Measurements from ENCODE around the gene ZNF280C. TPM values are rescaled to one million over a fixed set of nuclear protein-coding genes. Genes with fewer than 3 reads are reported as not detected.
"Not testable (repeated sequence)": the region's sequence is repeated elsewhere in the genome, so short reads cannot be mapped to it uniquely, and the experiment has no call there.

Gene ZNF280C
- total RNA-seq, 1 experiment from 2014 or later = 12.9 TPM

DNA sequence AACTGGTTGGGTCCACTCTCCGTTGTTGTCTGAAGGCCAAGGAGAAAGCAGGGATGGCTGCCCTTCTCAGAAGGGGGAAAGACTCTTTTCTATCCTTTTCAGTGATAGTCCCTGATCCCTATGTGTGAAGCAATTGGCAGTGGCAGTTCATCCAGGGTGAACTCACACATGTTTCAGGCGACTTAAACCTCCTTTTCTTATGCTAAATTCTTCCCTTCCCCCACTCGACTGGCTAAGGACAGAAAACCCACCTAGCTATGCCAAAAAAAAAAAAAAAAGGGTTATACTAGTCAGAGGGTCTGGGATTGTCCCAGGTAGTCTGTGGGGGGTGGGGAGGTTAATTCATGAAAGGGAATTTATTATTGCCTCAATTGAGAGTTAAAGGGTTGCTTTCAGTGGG, 12.2 kb upstream of the ZNF280C start:
- H3K4me3 ChIP-seq (ENCODE audit: low read depth in 2 of 2, low read length in 2 of 2) = no peak overlapping the region
- no peak for ATAC-seq
- no peaks in the 10 kb centered on the region for H3K4me1 ChIP-seq (ENCODE audit: control insufficient read depth, insufficient read depth, low read length)
- no peak overlapping the region for H3K27ac ChIP-seq (ENCODE audit: low read length)
- TF ChIP-seq TCF7L2 (IDR thresholded peaks at IDR 0.05; ENCODE audit: low read depth, low read length) = no peak
- no peak for TF ChIP-seq CTCF (IDR thresholded peaks at IDR 0.05)
- no peak for TF ChIP-seq SIN3A (IDR thresholded peaks at IDR 0.05; ENCODE audit: borderline replicate concordance, insufficient read depth, low read depth, low read length)
- no peak for TF ChIP-seq POLR2AphosphoS5 (IDR thresholded peaks at IDR 0.05; ENCODE audit: low read depth, low read length)
- TF ChIP-seq, protein P1, sequence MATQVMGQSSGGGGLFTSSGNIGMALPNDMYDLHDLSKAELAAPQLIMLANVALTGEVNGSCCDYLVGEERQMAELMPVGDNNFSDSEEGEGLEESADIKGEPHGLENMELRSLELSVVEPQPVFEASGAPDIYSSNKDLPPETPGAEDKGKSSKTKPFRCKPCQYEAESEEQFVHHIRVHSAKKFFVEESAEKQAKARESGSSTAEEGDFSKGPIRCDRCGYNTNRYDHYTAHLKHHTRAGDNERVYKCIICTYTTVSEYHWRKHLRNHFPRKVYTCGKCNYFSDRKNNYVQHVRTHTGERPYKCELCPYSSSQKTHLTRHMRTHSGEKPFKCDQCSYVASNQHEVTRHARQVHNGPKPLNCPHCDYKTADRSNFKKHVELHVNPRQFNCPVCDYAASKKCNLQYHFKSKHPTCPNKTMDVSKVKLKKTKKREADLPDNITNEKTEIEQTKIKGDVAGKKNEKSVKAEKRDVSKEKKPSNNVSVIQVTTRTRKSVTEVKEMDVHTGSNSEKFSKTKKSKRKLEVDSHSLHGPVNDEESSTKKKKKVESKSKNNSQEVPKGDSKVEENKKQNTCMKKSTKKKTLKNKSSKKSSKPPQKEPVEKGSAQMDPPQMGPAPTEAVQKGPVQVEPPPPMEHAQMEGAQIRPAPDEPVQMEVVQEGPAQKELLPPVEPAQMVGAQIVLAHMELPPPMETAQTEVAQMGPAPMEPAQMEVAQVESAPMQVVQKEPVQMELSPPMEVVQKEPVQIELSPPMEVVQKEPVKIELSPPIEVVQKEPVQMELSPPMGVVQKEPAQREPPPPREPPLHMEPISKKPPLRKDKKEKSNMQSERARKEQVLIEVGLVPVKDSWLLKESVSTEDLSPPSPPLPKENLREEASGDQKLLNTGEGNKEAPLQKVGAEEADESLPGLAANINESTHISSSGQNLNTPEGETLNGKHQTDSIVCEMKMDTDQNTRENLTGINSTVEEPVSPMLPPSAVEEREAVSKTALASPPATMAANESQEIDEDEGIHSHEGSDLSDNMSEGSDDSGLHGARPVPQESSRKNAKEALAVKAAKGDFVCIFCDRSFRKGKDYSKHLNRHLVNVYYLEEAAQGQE (IDR thresholded peaks at IDR 0.05; ENCODE audit: insufficient read depth in 1 of 2, low read depth in 2 of 2, low read length in 1 of 2) = no peak
- H3K27me3 ChIP-seq (ENCODE audit: control insufficient read depth, insufficient read depth, low read length) = no peaks in the 10 kb centered on the region
- DNase-seq (ENCODE audit: low read depth, low spot score) = no peak
- ChIA-PET CTCF (no interaction called here), POLR2A (no interaction called here)
- BruUV-seq (replicated peaks) = no TSS peak
- in situ Hi-C loops (cut with HindIII; ENCODE audit: low pct_unique_long_range_greater_than_20kb, low sequenced_read_pairs) (no loop called here), intact Hi-C loops (cut with micrococcal nuclease; ENCODE audit: unreplicated experiment) (no loop called here)
- no peaks in the 10 kb centered on the region for H3K9me3 ChIP-seq (ENCODE audit: control insufficient read depth, insufficient read depth, low read depth, low read length)
- no peaks in the 10 kb centered on the region for H3K36me3 ChIP-seq (ENCODE audit: control insufficient read depth, insufficient read depth, low read length)

GRCh38 chrX:130272253-130272652, 3.6 kb upstream of the ZNF280C start:
- POLR2A ChIA-PET; H3K9me3 ChIP-seq (ENCODE audit: control insufficient read depth, insufficient read depth, low read depth, low read length); H3K4me3 ChIP-seq (ENCODE audit: low read depth in 2 of 2, low read length in 2 of 2); ATAC-seq; DNase-seq (ENCODE audit: low read depth, low spot score); in situ Hi-C loops (cut with HindIII; ENCODE audit: low pct_unique_long_range_greater_than_20kb, low sequenced_read_pairs); BruUV-seq (replicated peaks); H3K36me3 ChIP-seq (ENCODE audit: control insufficient read depth, insufficient read depth, low read length); H3K27me3 ChIP-seq (ENCODE audit: control insufficient read depth, insufficient read depth, low read length); intact Hi-C loops (cut with micrococcal nuclease; ENCODE audit: unreplicated experiment); CTCF ChIA-PET; H3K4me1 ChIP-seq (ENCODE audit: control insufficient read depth, insufficient read depth, low read length); H3K27ac ChIP-seq (ENCODE audit: low read length): not testable (repeated sequence)

DNA sequence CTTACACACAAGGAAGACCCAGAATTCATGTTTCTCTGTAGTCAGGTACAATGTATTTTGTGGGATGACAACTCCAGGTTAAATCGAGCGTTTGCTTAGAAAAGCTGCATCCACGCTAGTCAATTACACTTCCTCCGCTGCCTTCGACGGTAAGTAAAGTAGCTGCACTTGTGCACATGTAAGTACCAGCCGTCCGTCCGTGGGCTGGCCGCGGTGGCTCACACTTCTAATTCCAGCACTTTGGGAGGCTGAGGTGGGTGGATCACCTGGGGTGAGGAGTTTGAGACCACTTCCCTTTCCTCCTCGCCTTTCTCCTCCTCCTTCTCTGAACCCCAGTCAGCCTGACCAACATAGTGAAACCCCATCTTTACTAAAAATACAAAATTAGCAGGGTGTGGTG, 692 bp upstream of the ZNF280C start:
- H3K27me3 ChIP-seq (ENCODE audit: control insufficient read depth, insufficient read depth, low read length); H3K4me3 ChIP-seq (ENCODE audit: low read depth in 2 of 2, low read length in 2 of 2); intact Hi-C loops (cut with micrococcal nuclease; ENCODE audit: unreplicated experiment); POLR2A ChIA-PET; H3K9me3 ChIP-seq (ENCODE audit: control insufficient read depth, insufficient read depth, low read depth, low read length); in situ Hi-C loops (cut with HindIII; ENCODE audit: low pct_unique_long_range_greater_than_20kb, low sequenced_read_pairs); H3K36me3 ChIP-seq (ENCODE audit: control insufficient read depth, insufficient read depth, low read length); BruUV-seq (replicated peaks); DNase-seq (ENCODE audit: low read depth, low spot score); CTCF ChIA-PET; ATAC-seq: not testable (repeated sequence)
- Histone ChIP-seq H3K4me1 (ENCODE audit: control insufficient read depth, insufficient read depth, low read length) (peaks cover 17% of the 10 kb centered on the region; the same call in 1 of the 2 replicates), H3K27ac (ENCODE audit: low read length) (peak overlapping the region; percentile 85)

Data from Panc1 (cell line).